Left forelimb (tissue), 1 donor: ENCODE data around the gene FUT3.
"Not testable (repeated sequence)": the region's sequence is repeated elsewhere in the genome, so short reads cannot be mapped to it uniquely, and the experiment has no call there.

Source experiments
- DNase-seq: peaks from one replicate; pipeline ENCODE4 v3.0.0-alpha.2; 2018; ENCODE audit warnings: low spot score

Gene FUT3

GRCh38 chr19:5847846-5848245 lies 3.4 kb downstream of the FUT3 start:
- DNase-seq = not testable (repeated sequence)

GRCh38 chr19:5844456-5845433 lies 6.5 kb downstream of the FUT3 start:
- no peak for DNase-seq

- DNase-seq = no peak
These were observed 7.8 kb downstream of the FUT3 start for GRCh38 chr19:5843295-5843927.

- not testable (repeated sequence) for DNase-seq
These were observed 9.5 kb downstream of the FUT3 start for GRCh38 chr19:5841735-5842111.

- DNase-seq = no peak
These were observed 11.9 kb downstream of the FUT3 start, which contains the start of gene FUT6 for GRCh38 chr19:5839065-5840017. Gene FUT6, minus strand, starts transcription at chr19:5839702. Its CDS starts 7,135 bp downstream, at chr19:5832567.

GRCh38 chr19:5838353-5839064 lies 12.7 kb downstream of the FUT3 start:
- no peak for DNase-seq

GRCh38 chr19:5837761-5838352 lies 13.4 kb downstream of the FUT3 start:
- no peak for DNase-seq

GRCh38 chr19:5832527-5833216 lies 18.6 kb downstream of the FUT3 start:
- no peak for DNase-seq

GRCh38 chr19:5832061-5832460 lies 19.2 kb downstream of the FUT3 start:
- DNase-seq = no peak

GRCh38 chr19:5831159-5831558 lies 20.1 kb downstream of the FUT3 start:
- no peak for DNase-seq

GRCh38 chr19:5829567-5830310 lies 21.5 kb downstream of the FUT3 start:
- DNase-seq = no peak

- no peak for DNase-seq
These were observed 22.3 kb downstream of the FUT3 start for GRCh38 chr19:5828661-5829566.

- peak; percentile 98 for DNase-seq
These were observed 23.2 kb downstream of the FUT3 start for GRCh38 chr19:5827891-5828660.

GRCh38 chr19:5827342-5827890 lies 23.8 kb downstream of the FUT3 start:
- DNase-seq = no peak

- no peak for DNase-seq
These were observed 24.5 kb downstream of the FUT3 start for GRCh38 chr19:5826531-5827341.

- no peak for DNase-seq
These were observed 26.1 kb downstream of the FUT3 start for GRCh38 chr19:5825178-5825577.

GRCh38 chr19:5824751-5825150 lies 26.5 kb downstream of the FUT3 start:
- DNase-seq = no peak
